ENCODE results near the gene LRP11.
A peak's percentile ranks its signal among the peaks of the same experiment; 100 is the strongest.
"Not testable (repeated sequence)": the region's sequence is repeated elsewhere in the genome, so short reads cannot be mapped to it uniquely, and the experiment has no call there.

The LRP11 gene

GRCh38 chr6:149848343-149848742, 15.8 kb downstream of the LRP11 start:
- DNase-seq (ENCODE audit: low read depth), result not testable (repeated sequence)

DNA sequence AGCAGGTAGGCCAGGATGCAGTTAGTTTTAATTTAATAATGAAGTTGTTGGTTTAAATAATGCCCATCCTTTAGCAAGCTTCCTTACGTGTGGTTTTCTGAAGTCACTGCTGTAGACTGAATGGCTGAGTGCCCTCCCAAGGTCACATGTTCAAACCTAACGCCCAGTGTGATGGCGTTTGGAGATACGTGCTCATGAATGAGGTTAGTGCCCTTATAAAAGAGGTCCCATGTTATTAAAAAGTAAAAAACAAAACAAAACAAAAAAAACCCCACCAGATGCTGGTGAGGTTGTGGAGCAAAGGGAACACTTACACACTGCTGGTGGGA, 16.3 kb downstream of the LRP11 start:
- no peak for DNase-seq (ENCODE audit: low read depth)

- DNase-seq (ENCODE audit: low read depth), result no peak
These were observed 17.8 kb downstream of the LRP11 start for GRCh38 chr6:149846321-149846720.

- no peak for DNase-seq (ENCODE audit: low read depth)
These were observed 18.6 kb downstream of the LRP11 start for GRCh38 chr6:149845549-149845948.

DNA sequence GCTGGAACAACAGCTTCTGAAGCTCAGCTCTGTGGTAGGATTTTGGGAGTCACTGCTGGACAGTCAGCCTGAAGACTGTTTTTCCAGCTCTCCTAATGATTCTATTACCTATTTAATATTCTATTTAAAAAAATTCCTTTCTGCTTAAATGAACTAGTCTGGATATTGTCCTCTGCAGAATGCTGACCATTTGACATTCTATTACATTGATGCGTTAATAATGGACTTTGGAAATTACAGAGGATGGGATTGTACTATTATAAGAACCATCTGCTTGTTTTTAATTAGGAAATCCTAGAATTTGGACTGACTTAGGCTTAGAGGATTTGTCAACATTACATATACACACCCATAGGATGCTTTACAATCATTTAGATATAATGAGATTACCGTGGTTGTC, 19.7 kb downstream of the LRP11 start:
- DNase-seq (ENCODE audit: low read depth), result no peak

DNA sequence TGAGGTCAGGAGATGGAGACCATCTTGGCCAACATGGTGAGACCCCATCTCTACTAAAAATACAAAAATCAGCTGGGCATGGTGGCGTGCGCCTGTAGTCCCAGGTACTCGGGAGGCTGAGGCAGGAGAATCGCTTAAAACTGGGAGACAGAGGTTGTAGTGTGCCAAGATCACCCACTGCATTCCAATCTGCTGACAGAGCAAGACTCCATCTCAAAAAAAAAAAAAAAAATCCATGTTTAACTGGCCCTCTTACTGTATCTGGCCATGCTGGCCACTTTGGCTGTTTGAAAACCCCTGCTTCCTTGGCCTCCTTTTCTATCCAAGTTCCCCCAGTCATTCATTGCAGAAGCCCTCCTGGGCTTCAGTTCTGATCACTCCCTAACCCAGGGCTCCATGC, 20.1 kb downstream of the LRP11 start:
- DNase-seq (ENCODE audit: low read depth), result not testable (repeated sequence)

- DNase-seq (ENCODE audit: low read depth), result no peak
These were observed 21.0 kb downstream of the LRP11 start for GRCh38 chr6:149843051-149843633.

GRCh38 chr6:149842331-149842730, 21.8 kb downstream of the LRP11 start:
- no peak for DNase-seq (ENCODE audit: low read depth)

GRCh38 chr6:149840345-149841075, 23.6 kb downstream of the LRP11 start:
- no peak for DNase-seq (ENCODE audit: low read depth)

GRCh38 chr6:149834513-149835481, 29.4 kb downstream of the LRP11 start:
- DNase-seq (ENCODE audit: low read depth), result peak; percentile 64

GRCh38 chr6:149833651-149834050, 30.5 kb downstream of the LRP11 start:
- no peak for DNase-seq (ENCODE audit: low read depth)

GRCh38 chr6:149831308-149831820, 32.8 kb downstream of the LRP11 start:
- no peak for DNase-seq (ENCODE audit: low read depth)

DNA sequence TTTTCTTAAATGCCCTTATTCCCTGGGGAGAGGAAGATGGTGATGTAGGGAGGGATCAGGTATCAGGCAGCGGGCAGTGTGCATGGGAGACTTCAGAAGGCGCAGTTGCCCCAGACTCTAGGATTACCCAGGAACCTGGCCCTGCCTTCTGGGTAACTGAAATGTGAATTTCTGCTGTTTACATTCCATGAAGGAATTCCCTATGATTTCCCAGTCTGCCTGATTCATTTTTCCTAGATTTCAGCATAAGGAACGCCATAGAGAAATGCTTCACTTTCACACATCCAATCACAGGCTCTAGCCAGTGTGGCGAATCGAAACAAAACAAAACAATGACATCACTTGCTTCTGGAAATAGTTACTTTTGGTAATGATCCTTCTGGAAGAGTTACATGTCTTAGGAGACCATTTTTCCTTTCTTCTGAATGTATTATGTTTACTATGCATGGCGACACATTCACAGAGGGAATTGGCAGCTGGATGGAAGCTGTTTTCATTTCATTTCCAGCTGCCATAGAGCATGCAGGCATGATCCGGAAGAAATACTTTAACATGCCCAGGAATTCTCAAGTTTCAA, 33.3 kb downstream of the LRP11 start:
- no peak for DNase-seq (ENCODE audit: low read depth)

DNA sequence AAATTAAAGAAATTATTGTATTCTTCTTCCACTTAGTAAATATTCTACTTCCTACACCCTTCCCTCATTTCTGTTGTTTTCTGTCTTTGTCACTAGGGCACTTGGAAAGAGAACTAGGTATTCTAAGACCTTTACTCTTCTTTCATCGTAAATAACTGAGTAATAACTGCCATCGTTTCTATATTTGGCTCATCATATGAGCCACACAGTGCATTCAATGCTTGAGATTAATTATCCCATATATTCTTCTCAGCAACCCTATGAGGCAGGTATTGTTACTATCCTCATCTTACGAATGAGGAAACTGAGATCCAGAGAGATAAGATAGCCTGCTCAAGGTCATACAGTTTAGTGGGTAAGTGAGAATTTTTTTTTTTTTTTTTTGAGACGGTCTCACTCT, 38.9 kb downstream of the LRP11 start:
- no peak for DNase-seq (ENCODE audit: low read depth)

DNA sequence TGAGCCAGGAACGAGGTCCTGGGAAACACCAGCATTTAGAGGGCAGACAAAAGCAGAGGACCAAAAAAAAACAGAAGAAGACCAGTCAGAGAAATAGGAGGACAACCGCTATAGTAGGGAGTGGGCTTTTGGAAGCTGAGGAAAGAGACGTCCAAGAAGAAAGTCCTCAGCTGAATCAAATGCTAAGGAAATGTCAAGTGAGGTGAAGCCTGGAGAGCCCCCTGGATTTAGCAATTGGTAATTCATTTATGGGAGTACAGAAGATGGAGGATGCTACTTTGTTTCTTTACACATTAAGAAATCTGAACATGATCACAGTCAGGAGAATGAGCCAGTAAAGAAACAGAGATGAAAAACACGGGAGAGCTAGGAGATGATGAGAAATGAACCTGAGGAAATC, 41.1 kb downstream of the LRP11 start:
- DNase-seq (ENCODE audit: low read depth), result no peak

DNA sequence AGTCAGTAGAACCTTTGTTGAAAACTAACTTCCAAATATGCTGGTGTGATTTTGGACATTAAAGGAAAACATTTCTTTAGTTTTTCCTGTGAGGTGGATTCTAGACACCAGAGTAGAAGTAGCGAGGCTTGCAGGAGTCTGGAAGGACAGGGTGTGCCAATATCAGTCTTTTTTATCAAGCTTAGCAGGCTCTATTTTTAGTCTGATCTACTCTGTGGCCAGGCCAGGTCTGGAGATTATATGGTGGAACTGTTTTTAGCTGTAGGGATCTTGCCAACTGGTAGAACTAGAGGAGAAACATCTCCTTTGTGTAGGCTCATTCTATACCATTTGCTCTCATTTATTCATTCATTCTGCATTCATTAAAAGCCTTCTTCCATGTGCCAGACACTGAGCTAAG, 42.7 kb downstream of the LRP11 start:
- DNase-seq (ENCODE audit: low read depth), result no peak

- no peak for DNase-seq (ENCODE audit: low read depth)
These were observed 43.7 kb downstream of the LRP11 start for GRCh38 chr6:149820506-149820905.

DNA sequence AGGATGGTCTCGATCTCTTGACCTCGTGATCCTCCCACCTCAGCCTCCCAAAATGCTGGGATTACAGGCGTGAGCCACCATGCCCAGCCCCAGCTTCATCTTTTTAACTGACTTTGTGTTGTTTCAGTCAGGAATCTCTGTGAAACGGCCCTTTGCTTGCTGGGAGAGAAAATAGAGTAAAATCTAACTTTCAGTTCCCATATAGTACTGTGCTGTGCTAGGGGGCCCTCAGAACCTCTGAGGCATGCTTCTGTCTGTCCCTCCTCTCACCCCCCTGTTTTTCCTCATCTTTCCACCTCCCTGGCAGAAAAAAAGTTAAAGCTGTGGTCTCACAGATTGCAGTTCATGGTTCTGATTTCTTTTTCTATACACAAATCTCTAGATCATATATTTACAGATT, 48.4 kb downstream of the LRP11 start:
- no peak for DNase-seq (ENCODE audit: low read depth)

- no peak for DNase-seq (ENCODE audit: low read depth)
These were observed 50.8 kb downstream of the LRP11 start for GRCh38 chr6:149813351-149813750.

DNA sequence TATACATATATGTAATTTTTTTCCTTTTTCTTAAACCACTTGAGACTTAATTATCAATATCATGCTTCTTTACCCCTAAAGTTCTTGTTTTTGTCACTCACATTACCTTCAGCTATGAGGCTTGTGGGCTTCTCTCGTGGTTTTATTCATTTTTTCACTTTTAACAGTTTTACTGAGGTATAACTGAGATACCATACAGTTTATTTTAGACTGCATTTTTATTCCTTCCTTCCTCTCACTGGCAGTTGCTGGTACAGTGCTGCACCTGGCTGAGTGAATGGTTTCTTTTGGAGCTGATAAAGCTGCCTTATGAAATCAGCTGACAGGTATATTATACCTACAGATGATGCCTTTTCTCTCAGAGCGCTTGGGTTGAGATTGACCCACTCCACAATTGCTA, 54.4 kb downstream of the LRP11 start:
- no peak for DNase-seq (ENCODE audit: low read depth)

GRCh38 chr6:149806127-149806526, 58.0 kb downstream of the LRP11 start:
- DNase-seq (ENCODE audit: low read depth), result no peak

- no peak for DNase-seq (ENCODE audit: low read depth)
These were observed 80.6 kb downstream of the LRP11 start for GRCh38 chr6:149783551-149783950.

Measured in activated gamma-delta T cell treated with anti-CD3 and anti-CD28 coated beads, Interleukin-2, amount 50 U/mL, for 16 hours (primary cell).